MM.1S (cell line): Measurements from ENCODE around the gene RRP15.

Source experiments
- EZH2 ChIP-seq: fragments of 300-600 bp; sonication (generic); optimal IDR thresholded peaks from 2 replicates; pipeline ENCODE3; 2017; ENCODE audit warnings: low read depth, mild to moderate bottlenecking, antibody characterized with exemption, low read length, mixed read lengths
- EZH2phosphoT487 ChIP-seq: fragments of 300-600 bp; sonication (generic); IDR thresholded peaks from 2 replicates; pipeline ENCODE4 v1.6.1; 2018; ENCODE audit warnings: antibody characterized with exemption, low read length
- TF ChIP-seq, protein P1 (sequence below): fragments of 300-600 bp; sonication (generic); IDR thresholded peaks from 2 replicates; pipeline ENCODE4 v1.5.1; 2016; ENCODE audit warnings: antibody characterized with exemption, low read length, mixed read lengths

DNA sequence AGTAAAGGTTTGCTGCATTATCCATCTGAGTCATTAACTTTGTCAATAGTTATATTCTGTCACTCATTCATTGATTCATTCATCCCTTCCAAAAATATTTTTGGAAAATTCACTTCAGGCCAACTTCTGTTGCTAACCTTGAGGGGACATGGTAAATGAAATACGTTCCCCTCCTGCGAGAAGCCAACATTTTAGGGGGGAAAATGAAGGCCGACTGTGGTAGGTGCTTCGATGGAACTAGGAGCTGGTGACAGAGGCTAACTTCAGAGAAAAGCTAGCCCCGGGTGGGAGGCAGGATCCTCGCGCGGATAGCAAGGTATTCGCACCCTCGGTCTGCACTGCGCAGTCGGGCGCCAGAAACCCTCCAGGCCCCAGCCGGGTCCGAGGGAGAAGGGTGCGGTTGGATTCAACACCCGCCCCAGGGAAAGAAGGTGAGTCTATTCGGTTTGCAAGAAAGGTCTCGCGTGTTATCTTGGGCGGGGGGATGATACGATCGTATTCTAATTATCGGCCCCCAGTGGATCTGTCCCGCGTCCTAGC is 646 bp upstream of the RRP15 start:
- TF ChIP-seq, protein P1, sequence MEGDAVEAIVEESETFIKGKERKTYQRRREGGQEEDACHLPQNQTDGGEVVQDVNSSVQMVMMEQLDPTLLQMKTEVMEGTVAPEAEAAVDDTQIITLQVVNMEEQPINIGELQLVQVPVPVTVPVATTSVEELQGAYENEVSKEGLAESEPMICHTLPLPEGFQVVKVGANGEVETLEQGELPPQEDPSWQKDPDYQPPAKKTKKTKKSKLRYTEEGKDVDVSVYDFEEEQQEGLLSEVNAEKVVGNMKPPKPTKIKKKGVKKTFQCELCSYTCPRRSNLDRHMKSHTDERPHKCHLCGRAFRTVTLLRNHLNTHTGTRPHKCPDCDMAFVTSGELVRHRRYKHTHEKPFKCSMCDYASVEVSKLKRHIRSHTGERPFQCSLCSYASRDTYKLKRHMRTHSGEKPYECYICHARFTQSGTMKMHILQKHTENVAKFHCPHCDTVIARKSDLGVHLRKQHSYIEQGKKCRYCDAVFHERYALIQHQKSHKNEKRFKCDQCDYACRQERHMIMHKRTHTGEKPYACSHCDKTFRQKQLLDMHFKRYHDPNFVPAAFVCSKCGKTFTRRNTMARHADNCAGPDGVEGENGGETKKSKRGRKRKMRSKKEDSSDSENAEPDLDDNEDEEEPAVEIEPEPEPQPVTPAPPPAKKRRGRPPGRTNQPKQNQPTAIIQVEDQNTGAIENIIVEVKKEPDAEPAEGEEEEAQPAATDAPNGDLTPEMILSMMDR = no peak
- TF ChIP-seq EZH2phosphoT487 (no peak), EZH2 (no peak)
